Omental fat pad (tissue), 4 donors: ENCODE results near the gene PITX1. TPM values are rescaled to one million over a fixed set of nuclear protein-coding genes. Genes with fewer than 3 reads are reported as not detected.

ENCODE experiments used
- ATAC-seq: fragments of 150-250 bp; one replicate; pipeline ENCODE4 v1.9.1; 2016; ENCODE audit warnings: mild to moderate bottlenecking, moderate library complexity; ENCODE audit not compliant: low FRiP score
- DNase-seq: peaks from one replicate; pipeline ENCODE4 v3.0.0-alpha.2; 2019; ENCODE audit warnings: low spot score
- CTCF ChIP-seq, 3 donors: fragments of 450-650 bp; IDR thresholded peaks; one replicate each; pipeline ENCODE4 v1.5.1; 2016 to 2017; ENCODE audit warnings: antibody characterized with exemption in 3 of 3, mild to moderate bottlenecking in 3 of 3, moderate library complexity in 2 of 3
- total RNA-seq, 4 donors: library from RNA; depleted of rRNA; stranded (reverse); fragments of >200 nt; gene quantifications; one replicate each; pipeline ENCODE4 v1.1.0, GENCODE V29; 2016

The PITX1 gene
- total RNA-seq, 4 donors from 2014 or later, result 0.74 to 3.7 (median 1.2) TPM; not detected in 1

- ATAC-seq, result no peak
- TF ChIP-seq CTCF (IDR thresholded peaks at IDR 0.05), result no peak
- no peak for DNase-seq
Observed at GRCh38 chr5:135045488-135045887, 11.5 kb upstream of the PITX1 start.

- DNase-seq, result no peak
- TF ChIP-seq CTCF (IDR thresholded peaks at IDR 0.05), result no peak
- no peak for ATAC-seq
Observed at GRCh38 chr5:135042595-135042994, 8.6 kb upstream of the PITX1 start.

- DNase-seq (no peak), ATAC-seq (no peak)
- no peak for TF ChIP-seq CTCF (IDR thresholded peaks at IDR 0.05)
Observed at GRCh38 chr5:135041726-135042125, 7.7 kb upstream of the PITX1 start.

- DNase-seq (no peak), ATAC-seq (no peak)
- no peak for TF ChIP-seq CTCF (IDR thresholded peaks at IDR 0.05)
Observed at GRCh38 chr5:135041145-135041587, 7.1 kb upstream of the PITX1 start.

- TF ChIP-seq CTCF (IDR thresholded peaks at IDR 0.05), result no peak
- DNase-seq, result no peak
- ATAC-seq, result no peak
Observed at GRCh38 chr5:135040333-135041144, 6.5 kb upstream of the PITX1 start.

- no peak for ATAC-seq
- TF ChIP-seq CTCF (IDR thresholded peaks at IDR 0.05), result no peak
Observed at GRCh38 chr5:135040034-135040332, 6.0 kb upstream of the PITX1 start.

More at GRCh38 chr5:135040034-135040332, 6.0 kb upstream of the PITX1 start:
- DNase-seq, result no peak
